ENCODE measurements around the gene ST6GALNAC3. TPM values are rescaled to one million over a fixed set of nuclear protein-coding genes. Genes with fewer than 3 reads are reported as not detected.

ST6GALNAC3 gene
- polyA plus RNA-seq, 4 donors, result under 0.01 to 21.7 (median 2.6) TPM

GRCh38 chr1:76507376-76507775 lies 432.8 kb downstream of the ST6GALNAC3 start:
- Histone ChIP-seq H3K36me3 (ENCODE audit: control insufficient read depth in 3 of 3, insufficient read depth in 2 of 3, low read depth in 1 of 3, low read length in 3 of 3) (no peaks in the 10 kb centered on the region), H3K27me3 (ENCODE audit: control insufficient read depth in 3 of 3, insufficient read depth in 3 of 3, low read length in 3 of 3) (no peaks in the 10 kb centered on the region), H3K4me3 (ENCODE audit: low read depth in 1 of 3, low read length in 3 of 3) (no peak overlapping the region), H3K27ac (ENCODE audit: low read depth in 1 of 3, low read length in 2 of 3) (no peak overlapping the region), H3K9me3 (ENCODE audit: control insufficient read depth in 2 of 2, insufficient read depth in 1 of 2, low read depth in 1 of 2, low read length in 1 of 2) (no peaks in the 10 kb centered on the region), H3K4me1 (ENCODE audit: control insufficient read depth in 3 of 3, insufficient read depth in 2 of 3, low read depth in 1 of 3, low read length in 2 of 3) (no peaks in the 10 kb centered on the region)
- 95 to 97% (median 96%) methylated on average over 3 of the region's 3 CpGs for WGBS, 3 donors
- FAIRE-seq (no peak), DNase-seq (no peak)

- Histone ChIP-seq H3K27ac (ENCODE audit: low read depth in 1 of 3, low read length in 2 of 3) (no peak overlapping the region), H3K4me1 (ENCODE audit: control insufficient read depth in 3 of 3, insufficient read depth in 2 of 3, low read depth in 1 of 3, low read length in 2 of 3) (no peaks in the 10 kb centered on the region), H3K27me3 (ENCODE audit: control insufficient read depth in 3 of 3, insufficient read depth in 3 of 3, low read length in 3 of 3) (no peaks in the 10 kb centered on the region), H3K36me3 (ENCODE audit: control insufficient read depth in 3 of 3, insufficient read depth in 2 of 3, low read depth in 1 of 3, low read length in 3 of 3) (no peaks in the 10 kb centered on the region), H3K9me3 (ENCODE audit: control insufficient read depth in 2 of 2, insufficient read depth in 1 of 2, low read depth in 1 of 2, low read length in 1 of 2) (no peaks in the 10 kb centered on the region), H3K4me3 (ENCODE audit: low read depth in 1 of 3, low read length in 3 of 3) (no peak overlapping the region)
- FAIRE-seq, result no peak
- 74 to 91% (median 76%) methylated on average over 3 of the region's 3 CpGs for WGBS, 3 donors
- DNase-seq, result no peak
These were observed 434.3 kb downstream of the ST6GALNAC3 start for GRCh38 chr1:76508871-76509270.

GRCh38 chr1:76510672-76511557 lies 436.4 kb downstream of the ST6GALNAC3 start:
- Histone ChIP-seq H3K27ac (ENCODE audit: low read depth in 1 of 3, low read length in 2 of 3) (no peak overlapping the region), H3K36me3 (ENCODE audit: control insufficient read depth in 3 of 3, insufficient read depth in 2 of 3, low read depth in 1 of 3, low read length in 3 of 3) (no peaks in the 10 kb centered on the region), H3K9me3 (ENCODE audit: control insufficient read depth in 2 of 2, insufficient read depth in 1 of 2, low read depth in 1 of 2, low read length in 1 of 2) (no peaks in the 10 kb centered on the region), H3K4me3 (ENCODE audit: low read depth in 1 of 3, low read length in 3 of 3) (no peak overlapping the region), H3K4me1 (ENCODE audit: control insufficient read depth in 3 of 3, insufficient read depth in 2 of 3, low read depth in 1 of 3, low read length in 2 of 3) (no peaks in the 10 kb centered on the region), H3K27me3 (ENCODE audit: control insufficient read depth in 3 of 3, insufficient read depth in 3 of 3, low read length in 3 of 3) (no peaks in the 10 kb centered on the region)
- FAIRE-seq (no peak), DNase-seq (peak in 1 of 2 donors; percentile 11)
- WGBS, 3 donors, result 49 to 62% (median 53%) methylated on average over 7 of the region's 7 CpGs

GRCh38 chr1:76511558-76512179 lies 437.1 kb downstream of the ST6GALNAC3 start:
- no peak for FAIRE-seq
- 62 to 69% (median 65%) methylated on average over 5 of the region's 5 CpGs for WGBS, 3 donors

GRCh38 chr1:76530953-76531352 lies 456.4 kb downstream of the ST6GALNAC3 start:
- DNase-seq (no peak), FAIRE-seq (no peak)
- 68 to 73% (median 71%) methylated on average over 3 of the region's 3 CpGs for WGBS, 3 donors
- no peaks in the 10 kb centered on the region for H3K27me3 ChIP-seq (ENCODE audit: control insufficient read depth in 3 of 3, insufficient read depth in 3 of 3, low read length in 3 of 3)
- H3K4me3 ChIP-seq (ENCODE audit: low read depth in 1 of 3, low read length in 3 of 3), result no peak overlapping the region
- H3K36me3 ChIP-seq (ENCODE audit: control insufficient read depth in 3 of 3, insufficient read depth in 2 of 3, low read depth in 1 of 3, low read length in 3 of 3), result no peaks in the 10 kb centered on the region
- H3K27ac ChIP-seq (ENCODE audit: low read depth in 1 of 3, low read length in 2 of 3), result no peak overlapping the region
- H3K4me1 ChIP-seq (ENCODE audit: control insufficient read depth in 3 of 3, insufficient read depth in 2 of 3, low read depth in 1 of 3, low read length in 2 of 3), result peaks cover 0 to 5% (median 0%) of the 10 kb centered on the region in 3 donors
- H3K9me3 ChIP-seq (ENCODE audit: control insufficient read depth in 2 of 2, insufficient read depth in 1 of 2, low read depth in 1 of 2, low read length in 1 of 2), result no peaks in the 10 kb centered on the region

More at GRCh38 chr1:76511558-76512179, 437.1 kb downstream of the ST6GALNAC3 start:
- Histone ChIP-seq H3K9me3 (ENCODE audit: control insufficient read depth in 2 of 2, insufficient read depth in 1 of 2, low read depth in 1 of 2, low read length in 1 of 2) (no peaks in the 10 kb centered on the region), H3K27ac (ENCODE audit: low read depth in 1 of 3, low read length in 2 of 3) (no peak overlapping the region), H3K36me3 (ENCODE audit: control insufficient read depth in 3 of 3, insufficient read depth in 2 of 3, low read depth in 1 of 3, low read length in 3 of 3) (no peaks in the 10 kb centered on the region), H3K27me3 (ENCODE audit: control insufficient read depth in 3 of 3, insufficient read depth in 3 of 3, low read length in 3 of 3) (no peaks in the 10 kb centered on the region), H3K4me1 (ENCODE audit: control insufficient read depth in 3 of 3, insufficient read depth in 2 of 3, low read depth in 1 of 3, low read length in 2 of 3) (no peaks in the 10 kb centered on the region), H3K4me3 (ENCODE audit: low read depth in 1 of 3, low read length in 3 of 3) (no peak overlapping the region)
- peak in 1 of 2 donors; percentile 15 for DNase-seq

- Histone ChIP-seq H3K4me3 (ENCODE audit: low read depth in 1 of 3, low read length in 3 of 3) (no peak overlapping the region), H3K9me3 (ENCODE audit: control insufficient read depth in 2 of 2, insufficient read depth in 1 of 2, low read depth in 1 of 2, low read length in 1 of 2) (no peaks in the 10 kb centered on the region), H3K36me3 (ENCODE audit: control insufficient read depth in 3 of 3, insufficient read depth in 2 of 3, low read depth in 1 of 3, low read length in 3 of 3) (no peaks in the 10 kb centered on the region), H3K27me3 (ENCODE audit: control insufficient read depth in 3 of 3, insufficient read depth in 3 of 3, low read length in 3 of 3) (no peaks in the 10 kb centered on the region), H3K27ac (ENCODE audit: low read depth in 1 of 3, low read length in 2 of 3) (no peak overlapping the region), H3K4me1 (ENCODE audit: control insufficient read depth in 3 of 3, insufficient read depth in 2 of 3, low read depth in 1 of 3, low read length in 2 of 3) (peaks cover 0 to 13% (median 7%) of the 10 kb centered on the region in 3 donors)
- FAIRE-seq (no peak), DNase-seq (no peak)
- 43 to 69% (median 53%) methylated on average over 2 of the region's 2 CpGs for WGBS, 3 donors
These were observed 467.1 kb downstream of the ST6GALNAC3 start for GRCh38 chr1:76541618-76542017.

- no peak overlapping the region for H3K27ac ChIP-seq (ENCODE audit: low read depth in 1 of 3, low read length in 2 of 3)
- H3K36me3 ChIP-seq (ENCODE audit: control insufficient read depth in 3 of 3, insufficient read depth in 2 of 3, low read depth in 1 of 3, low read length in 3 of 3), result no peaks in the 10 kb centered on the region
- no peaks in the 10 kb centered on the region for H3K9me3 ChIP-seq (ENCODE audit: control insufficient read depth in 2 of 2, insufficient read depth in 1 of 2, low read depth in 1 of 2, low read length in 1 of 2)
- DNase-seq, result no peak
- H3K27me3 ChIP-seq (ENCODE audit: control insufficient read depth in 3 of 3, insufficient read depth in 3 of 3, low read length in 3 of 3), result no peaks in the 10 kb centered on the region
- H3K4me3 ChIP-seq (ENCODE audit: low read depth in 1 of 3, low read length in 3 of 3), result no peak overlapping the region
- H3K4me1 ChIP-seq (ENCODE audit: control insufficient read depth in 3 of 3, insufficient read depth in 2 of 3, low read depth in 1 of 3, low read length in 2 of 3), result peaks cover 0 to 20% (median 9%) of the 10 kb centered on the region in 3 donors
- no peak for FAIRE-seq
These were observed 467.8 kb downstream of the ST6GALNAC3 start for GRCh38 chr1:76542359-76542758.

- peaks cover 0 to 29% (median 9%) of the 10 kb centered on the region in 3 donors for H3K4me1 ChIP-seq (ENCODE audit: control insufficient read depth in 3 of 3, insufficient read depth in 2 of 3, low read depth in 1 of 3, low read length in 2 of 3)
These were observed 468.9 kb downstream of the ST6GALNAC3 start for GRCh38 chr1:76543495-76543894.

More at GRCh38 chr1:76543495-76543894, 468.9 kb downstream of the ST6GALNAC3 start:
- WGBS, 3 donors, result 71 to 84% (median 72%) methylated on average over 3 of the region's 3 CpGs
- DNase-seq (no peak), FAIRE-seq (no peak)
- Histone ChIP-seq H3K36me3 (ENCODE audit: control insufficient read depth in 3 of 3, insufficient read depth in 2 of 3, low read depth in 1 of 3, low read length in 3 of 3) (no peaks in the 10 kb centered on the region), H3K4me3 (ENCODE audit: low read depth in 1 of 3, low read length in 3 of 3) (no peak overlapping the region), H3K27ac (ENCODE audit: low read depth in 1 of 3, low read length in 2 of 3) (no peak overlapping the region), H3K9me3 (ENCODE audit: control insufficient read depth in 2 of 2, insufficient read depth in 1 of 2, low read depth in 1 of 2, low read length in 1 of 2) (no peaks in the 10 kb centered on the region), H3K27me3 (ENCODE audit: control insufficient read depth in 3 of 3, insufficient read depth in 3 of 3, low read length in 3 of 3) (no peaks in the 10 kb centered on the region)

Measured in small intestine (tissue), 7 donors.